Heart right ventricle (tissue), 16 donors: ENCODE data around the gene INSRR. TPM values are rescaled to one million over a fixed set of nuclear protein-coding genes. Genes with fewer than 3 reads are reported as not detected.

ENCODE experiments used
- ATAC-seq, 8 donors: fragments of 200-7000 bp; cut with Tn5 transposase; one replicate each; pipeline ENCODE4 v1.9.1; 2020; ENCODE audit warnings: mild to moderate bottlenecking in 8 of 8, moderate library complexity in 8 of 8, moderate number of reproducible peaks in 1 of 8
- DNase-seq, 2 donors: peaks; one replicate each; pipeline ENCODE4 v3.0.0-alpha.2; 2020
- H3K27ac ChIP-seq, 10 donors: fragments of 200-600 bp; sonication (generic) in 2 of 10; one replicate each; pipeline versions ENCODE4 v1.5.0 to v1.8.0; 2020 to 2022; ENCODE audit warnings: mild to moderate bottlenecking in 3 of 10
- H3K27me3 ChIP-seq, 7 donors: fragments of 200-600 bp; one replicate each; pipeline ENCODE4 v1.8.0; 2021 to 2022; ENCODE audit warnings: mild to moderate bottlenecking in 2 of 7
- H3K36me3 ChIP-seq, 9 donors: fragments of 200-600 bp; sonication (generic) in 1 of 9; one replicate each; pipeline versions ENCODE4 v1.5.0 to v1.8.0; 2020 to 2022; ENCODE audit warnings: mild to moderate bottlenecking in 2 of 9
- H3K4me1 ChIP-seq, 9 donors: fragments of 200-600 bp; sonication (generic) in 1 of 9; one replicate each; pipeline versions ENCODE4 v1.5.0 to v1.8.0; 2020 to 2022; ENCODE audit warnings: mild to moderate bottlenecking in 4 of 9
- H3K4me3 ChIP-seq, 10 donors: fragments of 200-600 bp; sonication (generic) in 2 of 10; one replicate each; pipeline versions ENCODE4 v1.5.0 to v1.8.0; 2020 to 2022; ENCODE audit warnings: mild to moderate bottlenecking in 7 of 10, moderate library complexity in 2 of 10
- H3K9me3 ChIP-seq, 11 donors: fragments of 200-600 bp in 10 of 11; sonication (generic) in 2 of 11; one replicate each; pipeline versions ENCODE4 v1.5.0 to v1.8.0; 2013 to 2022; ENCODE audit warnings: mild to moderate bottlenecking in 2 of 11, control low read depth in 1 of 11, moderate library complexity in 1 of 11
- CTCF ChIP-seq, 9 donors: fragments of 200-600 bp; sonication (generic) in 2 of 9; IDR thresholded peaks; one replicate each; pipeline versions ENCODE4 v1.5.0 to v1.8.0; 2021 to 2022; ENCODE audit warnings: antibody characterized with exemption in 9 of 9, mild to moderate bottlenecking in 5 of 9, moderate library complexity in 1 of 9
- WGBS, 2 donors: extraction: QIAGEN DNeasy Blood & Tissue Kit; methylation state at CpG; one replicate each; pipeline ENCODE4 v1.1.7; 2013; ENCODE audit warnings: inconsistent platforms in 1 of 2; 5-methylcytosine and 5-hydroxymethylcytosine counted together
- intact Hi-C, 10 donors: fragments of 100-400 bp; cut with DNase I; formaldehyde crosslinking; loops; one replicate each; pipeline versions ENCODE4 v1.11.1 to v1.14.2; 2022
- polyA plus RNA-seq, 2 donors: library from polyadenylated mRNA; stranded (reverse); fragments of 200-250 nt; gene quantifications; one replicate each; pipeline ENCODE4 v1.2.3, GENCODE V29; 2013
- total RNA-seq, 10 donors: library from RNA; stranded (reverse); fragmentation: NEBNext Ultra II Directional in 3 of 10; extraction: Animal tissue kit (Norgen Biotek cat#: 25700) in 3 of 10; gene quantifications; one replicate each; pipeline versions ENCODE4 v1.2.1 to v1.2.4, GENCODE V29; 2021 to 2023
- donor health status: Arrhythmogenic right ventricular cardiomyopathy.
- donor health status: ischemic (EF 13 %, LVEDD 7.1; RV severe dilation, severe dysfunction).
- donor health status: healthy with polysubstance abuse.
- donor health status: DM: no; HTN: yes; CAD: no.
- donor health status: DM: no; HTN: no; CAD: no.
- donor health status: ischemic (EF 25% LVEDD 6.9; RV normal size, moderate dysfunction).
- donor health status: ischemic (EF 25% LVEDD 5.7; RV mildly dilated, moderate dysfunction).
- donor health status: healthy.
- donor health status: DM: yes; HTN: yes; CAD: no.
- donor health status: Ischemic cardiomyopathy.
- donor health status: ischemic (EF 35%, LVEDD 5.7; RV mildly dilated, moderate dysfunction).
- donor health status: nonischemic (EF 11% LVEDD 7.7; RV severe dilation, severe dysfunction).
- donor health status: DM: yes; HTN: yes; CAD: no.
- donor health status: PGD.
- donor health status: ischemic (EF 29% LVEDD 5.4; RV normal size, mild dysfunction).
- donor health status: nonischemic (EF 23%, LVEDD 6.1; RV moderate dilation, normal function).

The INSRR gene
- total and polyA plus RNA-seq, 12 donors = 0.01 to 0.80 (median 0.07) TPM

- Histone ChIP-seq H3K4me1 (peaks cover 12 to 56% (median 45%) of the 10 kb centered on the region in 9 donors), H3K4me3 (peak overlapping the region; percentile 10 to 82 (median 68)), H3K27ac (peak overlapping the region; percentile 9 to 98 (median 93)), H3K36me3 (no peaks in the 10 kb centered on the region), H3K9me3 (no peaks in the 10 kb centered on the region), H3K27me3 (peaks cover 0 to 43% (median 9%) of the 10 kb centered on the region in 7 donors)
- 3 to 6% methylated on average over 46 to 48 of the region's 48 CpGs for WGBS, 2 donors
- DNase-seq (peak; percentile 94 to 95), ATAC-seq (peak; percentile 84 to 91 (median 88))
- TF ChIP-seq CTCF (IDR thresholded peaks at IDR 0.05) = peak; percentile 82 to 98 (median 89)
- intact Hi-C loops = loop anchor here in 6 of 10 donors (1.0 to 10.0 kb wide), 8 partner anchors 26 to 390 kb away; partner anchors contain the start of genes LRRC71 (in 4 of the 6), ISG20L2 (in 2 of the 6), METTL25B (in 2 of the 6) and MEF2D (in 1 of the 6)
Observed at GRCh38 chr1:156892190-156893047, 33.5 kb upstream of the INSRR start.

GRCh38 chr1:156889802-156890580 is 31.1 kb upstream of the INSRR start:
- WGBS, 2 donors = 44% methylated on average over 8 of the region's 8 CpGs
- H3K9me3 ChIP-seq = no peaks in the 10 kb centered on the region
- intact Hi-C loops = loop anchor here (1.0 to 10.0 kb wide), 15 partner anchors 31 to 388 kb away; partner anchors contain the start of genes ISG20L2 (in 5 of the 10), METTL25B (in 5 of the 10), LRRC71 (in 1 of the 10) and MEF2D (in 1 of the 10)
- no peak overlapping the region for H3K27ac ChIP-seq
- no peaks in the 10 kb centered on the region for H3K36me3 ChIP-seq
- TF ChIP-seq CTCF (IDR thresholded peaks at IDR 0.05) = peak; percentile 62 to 91 (median 83)
- no peak overlapping the region for H3K4me3 ChIP-seq
- peaks cover under 1 to 42% (median 28%) of the 10 kb centered on the region in 9 donors for H3K4me1 ChIP-seq
- H3K27me3 ChIP-seq = peaks cover 0 to 41% (median 9%) of the 10 kb centered on the region in 7 donors
- peak; percentile 76 to 84 for DNase-seq
- peak in 3 of 8 donors; percentile 8 to 36 (median 19) for ATAC-seq

- Histone ChIP-seq H3K27ac (no peak overlapping the region), H3K27me3 (peaks cover 0 to 18% (median 0%) of the 10 kb centered on the region in 7 donors), H3K4me1 (peaks cover 0 to 31% (median 15%) of the 10 kb centered on the region in 9 donors), H3K36me3 (no peaks in the 10 kb centered on the region), H3K4me3 (no peak overlapping the region), H3K9me3 (no peaks in the 10 kb centered on the region)
- WGBS, 2 donors = 54 to 55% methylated on average over 6 of the region's 6 CpGs
- DNase-seq (no peak), ATAC-seq (no peak)
- TF ChIP-seq CTCF (IDR thresholded peaks at IDR 0.05) = no peak
- intact Hi-C loops = loop anchor here in 7 of 10 donors (5.0 to 10.0 kb wide), 4 partner anchors 50 to 193 kb away; partner anchors contain the start of genes ISG20L2 (in 3 of the 7) and METTL25B (in 3 of the 7)
Observed at GRCh38 chr1:156887734-156888133, 28.8 kb upstream of the INSRR start.

GRCh38 chr1:156887317-156887716 is 28.4 kb upstream of the INSRR start:
- H3K4me3 ChIP-seq = no peak overlapping the region
- H3K36me3 ChIP-seq = no peaks in the 10 kb centered on the region
- no peaks in the 10 kb centered on the region for H3K9me3 ChIP-seq
- intact Hi-C loops = loop anchor here in 7 of 10 donors (5.0 to 10.0 kb wide), 4 partner anchors 50 to 193 kb away; partner anchors contain the start of genes ISG20L2 (in 3 of the 7) and METTL25B (in 3 of the 7)
- WGBS, 2 donors = 33 to 42% methylated on average over 3 of the region's 3 CpGs
- TF ChIP-seq CTCF (IDR thresholded peaks at IDR 0.05) = no peak
- H3K27ac ChIP-seq = no peak overlapping the region
- DNase-seq = no peak
- H3K27me3 ChIP-seq = peaks cover 0 to 14% (median 0%) of the 10 kb centered on the region in 7 donors
- peaks cover 0 to 27% (median 10%) of the 10 kb centered on the region in 9 donors for H3K4me1 ChIP-seq
- no peak for ATAC-seq
